HG02870 (cell line): Measurements from ENCODE around the gene C1QTNF4.
"Not testable (repeated sequence)": the region's sequence is repeated elsewhere in the genome, so short reads cannot be mapped to it uniquely, and the experiment has no call there.

ENCODE experiments used
- ATAC-seq: cut with Tn5 transposase; IDR thresholded peaks from one replicate; pipeline ENCODE4 v1.9.1; 2021; ENCODE audit warnings: mild to moderate bottlenecking, moderate library complexity; ENCODE audit not compliant: unreplicated experiment

Gene C1QTNF4

GRCh38 chr11:47569646-47570045 is 24.6 kb downstream of the C1QTNF4 start:
- ATAC-seq = no peak

DNA sequence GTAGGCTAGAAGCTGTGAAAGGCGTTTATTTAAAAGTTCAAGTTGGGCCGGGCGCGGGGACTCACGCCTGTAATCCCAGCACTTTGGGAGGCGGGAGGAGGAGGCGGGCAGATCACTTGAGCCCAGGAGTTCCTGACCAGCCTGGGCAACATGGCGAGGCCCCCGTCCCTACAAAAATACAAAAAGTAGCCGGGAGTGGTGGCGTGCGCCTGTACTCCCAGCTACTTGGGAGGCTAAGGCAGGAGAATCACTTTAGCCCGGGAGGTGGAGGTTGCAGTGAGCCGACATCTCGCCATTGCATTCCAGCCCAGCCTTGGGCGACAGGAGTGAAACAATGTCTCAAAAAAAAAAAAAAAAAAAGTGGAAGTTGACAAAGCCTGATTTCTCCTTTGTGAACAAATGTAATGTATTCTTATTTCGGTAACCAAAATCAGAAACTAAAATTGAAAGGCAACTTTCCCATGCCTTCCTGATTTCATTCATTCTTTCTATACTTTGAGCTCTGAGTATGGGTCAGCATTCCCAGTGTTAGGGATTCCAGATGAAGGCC is 28.0 kb downstream of the C1QTNF4 start:
- ATAC-seq = no peak

- peak; percentile 79 for ATAC-seq
These were observed 28.7 kb downstream of the C1QTNF4 start, which contains the start of gene PTPMT1 for GRCh38 chr11:47565340-47566148. TSS of gene PTPMT1 (plus strand) at chr11:47565599. CDS start at chr11:47565623, 24 bp downstream.

DNA sequence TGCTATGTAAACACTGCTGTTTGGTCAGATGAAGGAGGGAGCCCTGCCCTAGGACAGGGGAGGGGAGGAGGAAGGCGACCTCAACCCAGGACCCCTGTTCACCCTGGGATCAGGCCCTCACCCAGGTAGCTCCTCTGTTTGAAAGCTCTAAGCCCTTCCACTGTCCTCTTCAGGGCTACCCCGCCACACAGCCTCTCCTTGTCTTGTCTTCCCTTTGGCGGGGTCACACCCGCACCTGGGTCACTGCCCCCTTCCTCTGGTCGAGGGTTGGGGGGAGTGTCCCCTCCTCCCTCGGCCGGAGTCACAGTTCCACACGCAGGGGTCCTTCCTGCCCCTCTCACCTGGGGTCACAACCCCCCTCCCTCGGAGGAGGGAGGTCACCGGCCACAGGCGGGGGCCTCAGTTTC is 29.3 kb downstream of the C1QTNF4 start:
- ATAC-seq = no peak

GRCh38 chr11:47564366-47564765 is 29.8 kb downstream of the C1QTNF4 start:
- not testable (repeated sequence) for ATAC-seq

DNA sequence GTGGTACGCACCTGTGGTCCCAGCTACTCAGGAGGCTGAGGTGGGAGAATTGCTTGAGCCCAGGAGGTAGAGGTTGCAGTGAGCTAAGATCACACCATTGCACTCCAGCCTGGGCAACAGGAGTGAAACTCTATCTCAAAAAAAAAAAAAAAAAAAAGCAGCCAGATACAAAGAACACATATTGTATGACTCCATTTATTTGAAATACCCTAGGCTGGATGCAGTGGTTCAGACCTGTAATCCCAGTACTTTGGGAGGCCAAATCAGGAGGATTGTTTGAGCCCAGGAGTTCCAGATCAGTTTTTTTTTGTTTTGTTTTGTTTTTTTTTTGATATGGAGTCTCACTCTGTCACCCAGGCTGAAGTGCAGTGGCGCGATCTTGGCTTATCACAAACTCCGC is 31.8 kb downstream of the C1QTNF4 start:
- not testable (repeated sequence) for ATAC-seq

DNA sequence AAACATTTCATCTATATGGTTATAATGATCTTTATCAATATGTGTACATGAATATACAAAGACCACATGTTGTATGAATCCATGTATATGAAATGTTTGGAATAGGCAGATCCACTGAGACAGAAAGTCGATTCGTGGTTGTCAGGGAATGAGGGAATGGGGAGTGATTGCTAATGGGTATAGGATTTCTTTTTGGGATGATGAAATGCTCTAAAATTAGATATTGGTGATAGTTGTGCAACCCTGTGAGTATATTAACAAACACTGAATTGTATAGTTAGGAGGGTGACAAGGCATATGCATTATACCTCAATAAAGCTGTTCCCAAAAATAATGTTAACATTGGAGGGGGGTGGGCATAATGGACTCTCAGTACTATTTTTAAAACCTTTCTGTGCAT is 33.8 kb downstream of the C1QTNF4 start:
- ATAC-seq = no peak

DNA sequence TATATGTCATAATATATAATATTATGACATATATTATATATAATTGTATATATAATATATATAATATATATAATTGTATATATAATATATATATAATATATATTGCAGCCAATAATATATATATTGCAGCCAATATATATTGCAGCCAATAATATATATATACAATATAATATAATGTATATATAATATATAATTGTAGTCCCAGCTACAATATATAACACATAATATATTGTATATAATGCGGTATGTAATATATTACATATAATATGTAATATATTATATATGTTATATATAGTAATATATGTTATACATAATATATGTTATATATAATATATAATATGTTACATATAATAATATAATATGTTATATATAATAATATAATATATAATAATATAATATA is 35.5 kb downstream of the C1QTNF4 start:
- ATAC-seq = no peak

- not testable (repeated sequence) for ATAC-seq
These were observed 37.2 kb downstream of the C1QTNF4 start for GRCh38 chr11:47557004-47557403.

DNA sequence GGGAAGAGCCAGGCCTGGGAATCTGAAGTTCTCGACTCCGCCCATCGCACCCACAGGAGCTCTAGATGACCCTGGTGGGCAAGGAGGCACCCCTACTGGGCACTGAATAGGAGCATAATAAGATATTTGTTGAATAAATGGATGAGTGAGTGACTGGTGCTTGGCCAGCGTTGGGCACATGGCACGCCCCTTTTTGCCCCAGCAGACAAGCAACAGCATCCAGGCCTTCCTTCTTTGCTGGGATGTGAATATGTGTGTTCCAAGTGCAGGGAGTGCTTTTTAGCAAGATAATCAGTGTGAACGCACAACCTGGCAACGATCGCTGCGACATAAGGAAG is 40.8 kb downstream of the C1QTNF4 start:
- peak; percentile 12 for ATAC-seq

DNA sequence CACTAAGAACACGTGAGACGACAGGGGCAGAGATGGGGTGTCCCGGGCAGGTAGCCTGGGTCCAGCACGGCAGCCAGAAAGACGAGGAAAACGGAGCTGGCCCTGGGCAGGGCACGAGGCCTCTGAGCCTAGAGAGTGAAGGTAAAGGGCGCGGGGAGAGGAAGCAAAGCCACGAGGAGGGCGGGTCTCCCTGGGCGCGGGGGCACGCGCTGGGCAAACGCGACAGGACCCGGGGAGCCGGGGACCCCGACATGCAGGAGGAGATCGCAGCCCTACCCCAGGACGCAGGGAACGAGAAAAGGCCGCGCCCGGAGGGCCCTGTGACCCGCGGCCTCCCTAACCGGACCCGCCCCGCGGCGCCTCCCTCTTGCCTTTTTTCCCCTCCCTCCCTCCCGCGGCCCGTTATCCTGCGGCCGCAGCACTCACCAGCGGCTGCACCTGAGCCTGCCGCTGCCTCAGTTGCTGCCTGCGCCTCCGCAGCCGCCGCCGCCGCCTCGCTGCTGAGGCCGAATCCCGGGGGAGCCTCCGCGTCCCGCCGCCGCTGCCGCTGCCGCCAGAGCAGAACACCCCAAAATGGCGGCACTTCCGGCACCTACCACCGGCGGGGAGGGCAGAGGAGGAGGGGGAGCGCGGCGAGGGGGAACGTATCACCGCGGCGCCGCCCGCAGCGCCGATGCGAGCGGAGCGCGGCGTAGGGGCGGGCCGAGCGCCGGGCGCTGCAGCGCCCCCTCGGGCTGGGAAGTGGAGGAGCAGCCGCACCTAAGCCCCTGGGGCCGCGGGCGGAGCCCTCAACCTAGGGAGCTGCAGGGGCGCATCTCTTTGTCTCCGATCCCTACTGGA is 41.4 kb downstream of the C1QTNF4 start, which contains the start of gene CELF1:
CELF1 (minus strand) TSS at position 567 of the 840 bp plus-strand sequence. CDS start 53,609 bp downstream, outside the sequence.
- peak; percentile 86 for ATAC-seq

DNA sequence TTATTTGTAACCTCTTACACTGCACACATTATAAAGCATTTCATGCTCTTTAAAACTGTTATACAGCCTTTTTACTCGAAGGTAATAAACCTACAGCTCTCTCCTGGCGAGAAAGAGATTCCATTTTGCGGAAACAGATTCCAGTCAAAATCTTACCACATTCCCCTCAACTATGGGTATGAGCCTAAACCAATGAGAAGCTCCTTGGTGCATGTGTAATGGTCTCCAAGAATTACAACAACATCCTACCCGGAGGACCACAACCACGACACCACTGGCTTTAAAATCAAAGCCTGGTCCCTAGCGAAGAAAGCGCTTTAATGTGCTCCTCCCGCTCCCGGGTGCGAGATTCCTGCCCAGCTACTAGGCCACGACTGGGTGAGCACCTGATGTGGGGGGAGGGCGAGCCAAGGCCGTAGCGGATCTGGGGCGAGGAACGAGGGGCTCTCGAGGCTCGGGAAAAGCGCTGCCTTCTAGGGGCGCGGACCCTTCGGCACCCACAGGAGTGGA is 42.1 kb downstream of the C1QTNF4 start:
- ATAC-seq = no peak

- ATAC-seq = no peak
These were observed 43.1 kb downstream of the C1QTNF4 start for GRCh38 chr11:47551086-47551485.

DNA sequence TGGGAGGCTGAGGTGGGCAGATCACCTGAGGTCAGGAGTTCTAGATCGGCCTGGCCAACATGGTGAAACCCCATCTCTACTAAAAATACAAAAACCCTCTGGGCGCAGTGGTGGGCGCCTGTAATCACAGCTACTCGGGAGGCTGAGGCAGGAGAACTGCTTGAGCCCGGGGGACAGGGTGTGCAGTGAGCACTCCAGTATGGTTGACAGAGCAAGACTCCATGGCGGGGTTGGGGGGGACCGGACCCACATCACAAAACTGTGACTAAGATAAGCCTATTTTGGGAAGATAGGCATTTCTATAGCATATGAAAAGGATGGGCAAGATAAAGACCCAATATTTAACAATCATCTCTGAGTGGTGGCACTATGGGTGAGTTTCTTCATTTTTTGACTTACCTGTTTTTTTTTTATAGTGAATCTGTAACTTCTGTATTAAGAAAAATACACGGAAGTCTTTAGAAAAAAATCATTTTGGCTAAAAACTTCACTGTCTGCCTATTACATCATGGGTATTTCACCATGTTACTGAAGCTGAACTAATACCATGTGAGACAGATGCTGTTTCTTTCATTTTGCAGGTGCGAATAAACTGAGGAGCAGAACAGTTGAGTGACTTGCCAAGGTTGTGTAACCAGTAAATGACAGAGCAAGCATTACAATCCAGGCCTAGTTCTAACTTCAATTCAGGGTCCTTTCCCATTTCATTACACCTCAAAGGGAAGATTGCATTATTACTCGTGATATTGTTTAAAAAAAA is 43.7 kb downstream of the C1QTNF4 start:
- ATAC-seq = no peak

GRCh38 chr11:47546274-47546673 is 47.9 kb downstream of the C1QTNF4 start:
- ATAC-seq = not testable (repeated sequence)

DNA sequence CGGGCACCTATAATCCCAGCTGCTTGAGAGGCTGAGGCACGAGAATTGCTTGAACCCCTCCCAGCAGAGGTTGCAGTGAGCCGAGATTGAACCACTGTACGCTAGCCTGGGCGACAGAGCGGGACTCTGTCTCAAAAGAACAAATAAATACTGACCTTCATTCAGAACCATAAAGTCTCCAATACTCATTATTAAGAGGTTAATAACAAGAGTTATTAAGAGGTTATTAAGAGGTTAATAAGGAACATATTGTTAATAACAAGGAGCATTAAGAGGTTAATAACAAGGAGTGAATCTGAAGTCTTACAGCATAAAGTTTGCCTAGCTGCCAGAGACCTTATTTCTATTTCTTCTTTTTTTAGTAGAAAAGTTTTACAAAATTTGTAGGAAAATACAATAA is 48.9 kb downstream of the C1QTNF4 start:
- no peak for ATAC-seq

DNA sequence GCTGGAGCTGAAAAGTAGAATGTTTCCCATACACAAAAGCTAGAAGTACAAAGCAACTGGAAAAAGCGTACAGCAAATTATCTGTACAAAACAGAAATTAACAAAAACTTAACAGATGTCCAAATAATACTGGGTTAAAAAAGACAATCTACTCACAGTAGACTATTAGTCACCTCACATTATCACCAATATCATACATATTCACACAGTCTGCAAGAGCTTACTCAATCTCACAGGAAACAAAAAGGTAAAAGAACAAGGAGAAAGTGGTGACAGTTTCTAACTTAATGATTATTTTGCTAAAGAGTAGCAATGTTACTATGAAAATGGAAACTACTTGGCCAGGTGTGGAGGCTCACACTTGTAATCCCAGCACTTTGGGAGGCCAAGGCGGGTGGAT is 53.1 kb downstream of the C1QTNF4 start:
- ATAC-seq = no peak

GRCh38 chr11:47539681-47540039 is 54.6 kb downstream of the C1QTNF4 start:
- no peak for ATAC-seq
